HFFc6 (cell line): ENCODE results near the gene ZNF574. TPM values are rescaled to one million over a fixed set of nuclear protein-coding genes. Genes with fewer than 3 reads are reported as not detected.
"Not testable (repeated sequence)": the region's sequence is repeated elsewhere in the genome, so short reads cannot be mapped to it uniquely, and the experiment has no call there.

Experiments used
- DNase-seq: peaks from one replicate; pipeline ENCODE4 v3.0.0-alpha.2; 2018
- H3K27ac Mint-ChIP-seq: 2 replicates; pipeline ENCODE4 v1.8.0; 2020; ENCODE audit warnings: mild to moderate bottlenecking, mixed read lengths
- H3K27me3 Mint-ChIP-seq: 2 replicates; pipeline ENCODE4 v1.8.0; 2021; ENCODE audit warnings: mild to moderate bottlenecking, moderate library complexity, mixed read lengths; ENCODE audit not compliant: insufficient read depth
- H3K36me3 Mint-ChIP-seq: 2 replicates; pipeline ENCODE4 v1.8.0; 2021; ENCODE audit warnings: low read depth, mixed read lengths
- H3K4me1 Mint-ChIP-seq: 2 replicates; pipeline ENCODE4 v1.8.0; 2020; ENCODE audit warnings: low read depth, mixed read lengths
- H3K4me3 Mint-ChIP-seq: 2 replicates; pipeline ENCODE4 v1.8.0; 2020; ENCODE audit warnings: mild to moderate bottlenecking, moderate library complexity, mixed read lengths
- H3K9me3 Mint-ChIP-seq: 2 replicates; pipeline ENCODE4 v1.8.0; 2020; ENCODE audit warnings: mild to moderate bottlenecking, mixed read lengths
- CTCF ChIP-seq: fragments of 200-600 bp; sonication (generic); IDR thresholded peaks from 2 replicates; pipeline ENCODE4 v1.5.0; 2021; ENCODE audit warnings: antibody characterized with exemption, mild to moderate bottlenecking
- total RNA-seq, 6 experiments: library from RNA; stranded (reverse); fragmentation: NEBNext Ultra II Directional; extraction: Animal tissue kit (Norgen Biotek cat#: 25700); gene quantifications; 2 replicates in 1 of 6; 3 replicates in 5 of 6; pipeline ENCODE4 v1.2.3, GENCODE V29; 2021

Gene ZNF574
- total RNA-seq, 6 experiments from 2014 or later: 14.0 to 16.5 (median 15.1) TPM

- H3K4me1 Mint-ChIP-seq: peaks cover 10% of the 10 kb centered on the region
- H3K4me3 Mint-ChIP-seq: no peak overlapping the region
- H3K27me3 Mint-ChIP-seq: peaks cover 29% of the 10 kb centered on the region
- no peak overlapping the region for H3K27ac Mint-ChIP-seq
- TF ChIP-seq CTCF: no peak
- no peaks in the 10 kb centered on the region for H3K9me3 Mint-ChIP-seq
- H3K36me3 Mint-ChIP-seq: no peaks in the 10 kb centered on the region
- DNase-seq: no peak
Measured at GRCh38 chr19:42033413-42033812, 42.6 kb upstream of the ZNF574 start.

- not testable (repeated sequence) for H3K9me3 Mint-ChIP-seq, H3K36me3 Mint-ChIP-seq, H3K4me1 Mint-ChIP-seq
- Mint-ChIP-seq H3K27ac (peak overlapping the region; percentile 92), H3K27me3 (peaks cover 29% of the 10 kb centered on the region), H3K4me3 (peak overlapping the region; percentile 90)
- peak; percentile 72 for DNase-seq
- peak; percentile 99 for TF ChIP-seq CTCF
Measured at GRCh38 chr19:42034640-42035391, 41.1 kb upstream of the ZNF574 start.

GRCh38 chr19:42037649-42038048 is 38.3 kb upstream of the ZNF574 start:
- Mint-ChIP-seq H3K4me1 (peaks cover 10% of the 10 kb centered on the region), H3K27me3 (peaks cover 12% of the 10 kb centered on the region), H3K36me3 (no peaks in the 10 kb centered on the region), H3K27ac (no peak overlapping the region), H3K4me3 (no peak overlapping the region), H3K9me3 (no peaks in the 10 kb centered on the region)
- no peak for DNase-seq
- TF ChIP-seq CTCF: no peak

GRCh38 chr19:42038666-42039065 is 37.3 kb upstream of the ZNF574 start:
- no peak for DNase-seq
- H3K27me3 Mint-ChIP-seq: peaks cover 10% of the 10 kb centered on the region
- TF ChIP-seq CTCF: no peak
- H3K4me3 Mint-ChIP-seq: no peak overlapping the region
- H3K4me1 Mint-ChIP-seq: peaks cover 10% of the 10 kb centered on the region
- H3K27ac Mint-ChIP-seq: no peak overlapping the region
- no peaks in the 10 kb centered on the region for H3K36me3 Mint-ChIP-seq
- no peaks in the 10 kb centered on the region for H3K9me3 Mint-ChIP-seq

GRCh38 chr19:42040031-42040430 is 35.9 kb upstream of the ZNF574 start:
- Mint-ChIP-seq H3K27ac (no peak overlapping the region), H3K27me3 (peaks cover 10% of the 10 kb centered on the region), H3K9me3 (no peaks in the 10 kb centered on the region), H3K4me3 (no peak overlapping the region), H3K4me1 (peaks cover 3% of the 10 kb centered on the region), H3K36me3 (no peaks in the 10 kb centered on the region)
- no peak for DNase-seq
- no peak for TF ChIP-seq CTCF

GRCh38 chr19:42040491-42040890 is 35.5 kb upstream of the ZNF574 start:
- H3K4me3 Mint-ChIP-seq, H3K4me1 Mint-ChIP-seq, DNase-seq, H3K9me3 Mint-ChIP-seq, H3K27ac Mint-ChIP-seq, H3K36me3 Mint-ChIP-seq: not testable (repeated sequence)
- peaks cover 10% of the 10 kb centered on the region for H3K27me3 Mint-ChIP-seq
